SHP77 (cell line): ENCODE results near the gene GCNT2.
"Not testable (repeated sequence)": the region's sequence is repeated elsewhere in the genome, so short reads cannot be mapped to it uniquely, and the experiment has no call there.

Experiments used
- DNase-seq, 2 experiments: peaks; one replicate each; lab custom pipeline; 2025; lab: John Stamatoyannopoulos, UW

Gene GCNT2

GRCh38 chr6:10514049-10514780 lies 6.9 kb upstream of the GCNT2 start:
- no peak for DNase-seq

- DNase-seq = no peak
These were observed 4.2 kb upstream of the GCNT2 start for GRCh38 chr6:10516953-10517352.

- DNase-seq = peak in 1 of 2 experiments; percentile 16
These were observed 2.4 kb upstream of the GCNT2 start for GRCh38 chr6:10518557-10519407.

- DNase-seq = not testable (repeated sequence)
These were observed 1.8 kb upstream of the GCNT2 start for GRCh38 chr6:10519408-10519697.

- no peak for DNase-seq
These were observed 683 bp upstream of the GCNT2 start for GRCh38 chr6:10520468-10520867.

- no peak for DNase-seq
These were observed 1.9 kb downstream of the GCNT2 start for GRCh38 chr6:10522929-10523573.

GRCh38 chr6:10526156-10526555 lies 5.0 kb downstream of the GCNT2 start:
- DNase-seq = no peak

GRCh38 chr6:10528158-10528981 lies 7.2 kb downstream of the GCNT2 start:
- DNase-seq = peak in 1 of 2 experiments; percentile 59

GRCh38 chr6:10529231-10529801 lies 8.2 kb downstream of the GCNT2 start:
- no peak for DNase-seq

GRCh38 chr6:10529828-10530374 lies 8.8 kb downstream of the GCNT2 start:
- DNase-seq = not testable (repeated sequence)

GRCh38 chr6:10531503-10531902 lies 10.4 kb downstream of the GCNT2 start:
- no peak for DNase-seq

GRCh38 chr6:10531942-10532341 lies 10.8 kb downstream of the GCNT2 start:
- DNase-seq = no peak

- DNase-seq = no peak
These were observed 11.2 kb downstream of the GCNT2 start for GRCh38 chr6:10532392-10532791.

- DNase-seq = no peak
These were observed 13.2 kb downstream of the GCNT2 start for GRCh38 chr6:10534419-10534762.

- no peak for DNase-seq
These were observed 14.0 kb downstream of the GCNT2 start for GRCh38 chr6:10535193-10535592.

- no peak for DNase-seq
These were observed 16.6 kb downstream of the GCNT2 start for GRCh38 chr6:10537726-10538125.

- DNase-seq = no peak
These were observed 19.1 kb downstream of the GCNT2 start for GRCh38 chr6:10540073-10540746.

GRCh38 chr6:10541591-10541990 lies 20.4 kb downstream of the GCNT2 start:
- no peak for DNase-seq

GRCh38 chr6:10542213-10542612 lies 21.1 kb downstream of the GCNT2 start:
- no peak for DNase-seq

GRCh38 chr6:10543488-10543887 lies 22.3 kb downstream of the GCNT2 start:
- DNase-seq = no peak

GRCh38 chr6:10545482-10545881 lies 24.3 kb downstream of the GCNT2 start:
- no peak for DNase-seq
